ENCODE results near the gene KCMF1. TPM values are rescaled to one million over a fixed set of nuclear protein-coding genes. Genes with fewer than 3 reads are reported as not detected.

KCMF1 gene
- polyA plus RNA-seq, 1 donor: 56.8 TPM

DNA sequence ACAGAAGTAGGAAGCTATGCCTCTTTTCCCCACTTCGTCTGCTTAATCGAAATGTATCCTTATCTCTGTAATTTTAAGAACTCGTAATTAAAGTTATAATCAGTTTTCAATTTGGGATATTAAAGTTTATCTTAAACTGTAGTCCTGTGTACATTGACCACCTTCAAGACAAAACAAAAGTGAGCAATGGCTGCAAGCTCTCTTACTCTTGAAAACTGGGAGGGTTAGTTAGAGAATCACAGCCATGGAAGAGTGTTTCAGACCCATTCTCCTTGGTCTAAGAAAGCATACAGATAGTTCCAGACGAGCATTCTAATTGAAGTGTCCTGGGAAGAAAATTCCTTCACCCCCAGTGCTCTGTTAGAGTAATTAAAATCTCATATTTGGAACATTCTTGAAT is 2.0 kb downstream of the KCMF1 start:
- no peak for DNase-seq

- DNase-seq: no peak
Measured at GRCh38 chr2:84980263-84980983, 9.5 kb downstream of the KCMF1 start.

DNA sequence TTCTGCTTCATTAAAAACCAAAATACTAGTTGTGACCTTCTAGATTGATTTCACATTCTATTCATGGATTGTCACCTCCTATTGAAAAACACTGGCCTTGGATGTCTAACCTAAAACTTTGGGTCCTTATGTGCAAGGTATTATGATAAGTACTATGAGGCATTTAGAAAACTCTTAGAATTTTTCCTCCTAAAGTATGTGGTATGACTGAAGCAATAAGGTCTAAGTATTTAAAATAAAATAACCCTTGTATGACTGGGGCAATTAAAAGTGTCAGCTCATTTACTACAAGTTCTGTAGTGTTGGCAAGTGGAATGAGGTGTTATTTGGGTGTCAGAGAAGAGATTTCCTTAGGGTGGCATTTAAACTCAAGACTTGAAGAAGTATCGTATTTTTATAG is 15.1 kb downstream of the KCMF1 start:
- no peak for DNase-seq

- DNase-seq: no peak
Measured at GRCh38 chr2:84989422-84989821, 18.5 kb downstream of the KCMF1 start.

DNA sequence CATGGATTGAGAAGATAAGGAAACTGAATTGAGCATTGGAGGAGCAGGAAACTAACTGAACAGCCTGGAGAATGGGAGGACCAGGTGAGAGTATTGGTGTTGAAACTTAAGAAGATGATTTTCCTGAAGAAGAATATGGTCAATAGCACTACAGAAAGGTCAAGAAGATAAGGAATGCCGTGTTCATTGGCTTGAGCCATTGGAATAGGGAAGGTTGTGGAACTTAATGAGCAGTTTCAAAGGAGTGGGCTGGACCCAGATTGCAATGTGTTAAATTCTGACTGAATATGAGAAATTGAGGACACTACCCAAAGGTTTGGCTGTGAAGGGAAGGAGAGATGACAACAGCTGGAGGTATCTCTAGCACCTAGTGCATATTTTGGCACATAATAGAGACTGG is 19.0 kb downstream of the KCMF1 start:
- DNase-seq: no peak

DNA sequence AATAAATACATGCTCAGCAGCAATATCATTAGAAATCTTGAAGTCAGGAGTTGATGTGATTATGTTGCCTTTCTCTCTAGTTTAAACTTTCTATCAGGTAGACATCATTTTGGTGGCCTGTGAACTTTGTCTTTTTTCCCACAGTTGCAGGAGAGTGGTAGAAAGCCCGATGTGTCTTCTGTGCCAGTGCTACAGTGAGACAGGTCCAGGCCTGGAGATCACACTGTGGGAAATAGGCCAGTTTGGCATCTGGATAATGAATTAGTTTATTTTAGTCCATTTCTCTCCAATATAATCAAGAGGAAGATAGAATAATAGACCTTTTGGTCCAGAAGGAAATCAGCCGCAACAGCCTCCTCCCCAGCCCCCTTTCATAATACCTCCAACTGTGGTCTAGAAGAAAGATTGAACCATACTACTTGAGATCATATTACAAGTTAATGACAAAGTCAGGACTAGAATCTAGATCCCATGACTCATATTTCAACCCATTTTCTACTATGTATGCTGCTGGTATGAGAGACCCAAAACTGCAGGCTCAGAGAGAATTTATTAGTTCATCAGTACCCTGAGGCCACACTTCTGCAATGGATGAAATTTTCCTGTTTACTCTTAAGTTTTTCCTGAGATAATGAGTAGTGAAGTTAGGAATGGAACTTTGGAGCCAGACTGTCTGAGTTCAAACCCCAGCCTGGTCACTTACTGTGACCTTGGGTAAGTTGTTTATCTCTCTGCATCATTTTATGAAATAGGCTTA is 20.6 kb downstream of the KCMF1 start:
- DNase-seq: no peak

DNA sequence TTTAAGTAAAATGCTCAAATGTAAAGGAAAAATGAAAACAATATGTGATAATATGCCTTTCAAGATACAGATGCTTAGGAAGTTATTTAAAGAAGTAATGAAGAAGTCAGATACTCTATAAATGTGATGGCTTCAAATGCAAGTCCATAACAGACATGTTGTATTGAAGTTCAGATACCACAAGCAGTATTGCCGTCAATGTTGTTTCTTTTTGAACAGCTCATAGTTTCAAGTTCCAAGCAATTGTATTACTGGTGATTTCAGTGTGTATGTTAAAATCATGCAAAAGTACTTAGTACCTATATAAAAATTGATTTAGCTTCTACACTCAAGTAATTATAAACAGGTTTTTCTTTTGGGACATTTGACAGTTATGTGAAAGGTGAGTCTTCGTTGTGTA is 24.9 kb downstream of the KCMF1 start:
- DNase-seq: no peak

GRCh38 chr2:84996909-84997308 is 25.9 kb downstream of the KCMF1 start:
- DNase-seq: no peak

- DNase-seq: no peak
Measured at GRCh38 chr2:84999553-84999955, 28.6 kb downstream of the KCMF1 start.

GRCh38 chr2:85001595-85001994 is 30.6 kb downstream of the KCMF1 start:
- DNase-seq: no peak

DNA sequence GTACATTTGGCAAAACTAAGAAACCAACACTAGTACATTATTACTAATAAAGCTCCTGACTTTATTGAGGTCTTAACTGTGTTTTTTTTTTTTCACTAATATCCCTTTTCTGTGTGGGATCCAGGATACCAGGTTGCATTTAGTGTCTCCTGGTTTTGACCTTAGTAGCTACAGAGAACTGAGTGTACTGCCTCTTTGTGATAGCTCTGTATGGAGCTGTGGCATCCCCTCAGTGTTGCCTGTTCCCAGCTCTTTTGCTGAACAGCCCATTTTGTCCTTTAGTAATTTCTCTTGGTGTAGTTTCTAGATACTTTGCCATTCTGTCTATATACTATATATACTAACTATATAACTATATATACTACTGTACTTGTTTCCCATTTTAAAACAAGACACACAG is 31.6 kb downstream of the KCMF1 start:
- DNase-seq: no peak

DNA sequence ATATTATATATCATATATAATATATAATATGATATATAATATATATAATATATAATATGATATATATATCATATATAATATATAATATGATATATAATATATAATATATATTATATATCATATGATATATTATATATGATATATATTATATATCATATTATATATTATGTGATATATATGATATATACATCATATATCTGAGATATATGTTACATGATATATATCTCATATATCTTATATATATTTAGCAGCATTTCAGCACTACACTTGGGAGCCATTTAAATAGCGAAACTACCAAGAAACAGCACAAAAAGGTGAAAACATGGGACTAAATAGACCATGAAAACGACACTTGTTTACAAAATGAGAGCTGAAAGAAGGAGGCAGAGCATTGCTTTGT is 37.3 kb downstream of the KCMF1 start:
- DNase-seq: no peak

DNA sequence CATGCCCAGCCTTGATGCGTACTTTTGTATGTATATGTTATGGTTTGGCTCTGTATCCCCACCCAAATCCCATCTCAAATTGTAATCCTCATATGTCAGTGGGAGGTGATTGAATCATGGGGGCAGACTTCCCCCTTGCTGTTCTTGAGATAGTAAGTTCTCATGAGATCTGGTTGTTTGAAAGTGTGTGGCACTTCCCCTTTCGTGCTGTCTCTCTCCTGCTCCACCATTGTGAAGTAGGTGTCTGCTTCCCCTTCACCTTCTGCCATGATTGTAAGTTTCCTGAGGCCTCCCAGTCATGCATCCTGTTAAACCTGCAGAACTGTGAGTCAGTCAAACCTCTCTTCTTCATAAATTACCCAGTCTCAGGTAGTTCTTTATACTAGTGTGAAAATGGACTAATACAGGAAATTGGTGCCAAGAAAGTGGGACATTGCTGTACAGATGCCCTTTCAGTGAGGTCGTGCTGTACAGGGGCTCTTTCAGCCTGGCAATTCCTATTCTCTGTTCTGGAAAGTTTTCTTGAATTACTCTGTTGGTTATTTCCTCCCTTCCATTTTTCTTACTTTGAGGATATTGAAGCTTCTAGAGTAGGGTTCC is 38.2 kb downstream of the KCMF1 start:
- DNase-seq: no peak

- DNase-seq: no peak
Measured at GRCh38 chr2:85010404-85010803, 39.4 kb downstream of the KCMF1 start.

GRCh38 chr2:85011098-85011497 is 40.1 kb downstream of the KCMF1 start:
- no peak for DNase-seq

GRCh38 chr2:85011747-85012146 is 40.8 kb downstream of the KCMF1 start:
- no peak for DNase-seq

DNA sequence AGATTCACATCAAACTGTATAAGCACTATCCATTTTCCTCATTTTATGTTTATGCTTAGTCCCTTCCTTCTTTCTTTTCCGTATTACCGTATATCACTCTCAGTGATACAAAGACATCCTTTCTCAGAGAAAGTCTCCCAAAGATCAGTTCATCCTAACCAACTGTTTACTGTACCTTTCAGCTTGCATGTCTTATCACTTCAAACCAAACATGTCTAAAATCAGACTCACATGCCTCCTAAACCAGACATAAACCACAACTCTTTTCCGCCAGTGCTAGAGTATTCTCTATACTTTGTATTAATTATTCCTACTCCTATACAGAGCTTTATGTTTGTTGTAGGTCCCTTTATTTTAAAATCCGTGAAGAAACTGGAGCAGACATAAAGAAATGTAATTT is 41.5 kb downstream of the KCMF1 start:
- no peak for DNase-seq

DNA sequence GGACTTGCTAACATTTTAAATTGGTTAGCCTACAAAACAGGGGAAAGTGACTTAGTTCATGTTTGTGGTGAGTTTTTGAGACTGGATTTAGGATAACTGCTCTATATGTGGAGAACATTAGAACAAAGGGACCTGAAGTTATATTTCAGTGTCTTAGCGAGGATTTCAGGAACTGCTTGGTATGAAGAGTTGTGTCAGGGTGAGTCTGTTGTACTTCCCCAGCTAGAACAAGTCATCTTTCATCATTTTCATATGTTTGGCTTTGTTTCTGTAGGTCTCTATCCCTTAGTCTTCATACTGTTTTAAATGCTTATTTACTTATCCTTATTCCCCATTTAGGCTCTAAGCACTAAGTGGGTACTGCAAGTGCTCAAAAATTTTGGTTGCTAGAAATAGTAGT is 41.9 kb downstream of the KCMF1 start:
- DNase-seq: no peak

DNA sequence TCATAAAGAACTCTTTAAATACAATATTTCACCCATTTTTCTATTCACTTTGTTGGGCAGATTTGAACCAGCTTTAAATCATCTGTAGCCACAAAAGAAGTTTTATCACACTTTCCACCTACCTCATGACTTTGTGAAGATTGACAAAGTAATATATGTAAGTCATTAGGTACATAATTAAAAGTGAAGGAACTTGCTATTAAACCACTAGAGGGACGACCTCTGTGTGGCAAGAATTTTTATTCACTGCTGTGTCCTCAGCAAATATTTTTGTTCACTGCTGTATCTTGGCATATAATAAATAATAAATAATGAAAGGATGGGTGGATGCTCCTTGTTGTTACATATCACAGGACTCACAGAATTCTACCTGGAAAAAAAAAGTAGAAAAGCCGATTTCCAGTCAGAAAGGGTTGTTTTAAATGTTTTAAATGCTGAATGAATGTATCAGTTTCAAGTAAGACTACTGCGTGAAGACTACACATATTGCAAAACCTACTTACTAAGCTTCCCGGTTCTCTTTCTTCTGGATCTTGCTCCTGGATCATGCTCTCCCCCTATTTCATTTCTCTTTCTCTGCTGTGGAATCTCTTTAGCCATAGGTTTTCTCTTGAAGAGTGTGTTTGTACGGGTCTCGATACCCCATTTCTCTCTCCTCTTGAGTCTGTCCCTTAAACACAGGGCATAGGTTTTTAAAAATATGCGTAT is 44.8 kb downstream of the KCMF1 start:
- no peak for DNase-seq

DNA sequence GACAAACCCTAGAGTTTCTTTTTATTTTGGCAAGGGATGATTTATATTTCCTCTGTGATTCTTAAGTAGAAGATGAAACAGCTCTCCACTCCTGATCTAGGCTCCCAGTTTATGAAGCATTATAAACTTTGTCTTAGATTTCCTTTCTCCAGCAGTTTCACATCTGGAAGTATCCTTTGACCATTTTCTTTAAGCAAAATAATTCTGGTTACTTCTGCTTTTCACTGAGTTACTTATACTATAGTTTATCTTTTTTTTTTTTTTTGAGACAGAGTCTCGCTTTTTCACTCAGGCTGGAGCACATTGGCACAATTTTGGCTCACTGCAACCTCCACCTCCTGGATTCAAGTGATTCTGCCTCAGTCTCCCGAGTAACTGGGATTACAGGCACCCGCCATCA is 45.5 kb downstream of the KCMF1 start:
- peak; percentile 17 for DNase-seq

DNA sequence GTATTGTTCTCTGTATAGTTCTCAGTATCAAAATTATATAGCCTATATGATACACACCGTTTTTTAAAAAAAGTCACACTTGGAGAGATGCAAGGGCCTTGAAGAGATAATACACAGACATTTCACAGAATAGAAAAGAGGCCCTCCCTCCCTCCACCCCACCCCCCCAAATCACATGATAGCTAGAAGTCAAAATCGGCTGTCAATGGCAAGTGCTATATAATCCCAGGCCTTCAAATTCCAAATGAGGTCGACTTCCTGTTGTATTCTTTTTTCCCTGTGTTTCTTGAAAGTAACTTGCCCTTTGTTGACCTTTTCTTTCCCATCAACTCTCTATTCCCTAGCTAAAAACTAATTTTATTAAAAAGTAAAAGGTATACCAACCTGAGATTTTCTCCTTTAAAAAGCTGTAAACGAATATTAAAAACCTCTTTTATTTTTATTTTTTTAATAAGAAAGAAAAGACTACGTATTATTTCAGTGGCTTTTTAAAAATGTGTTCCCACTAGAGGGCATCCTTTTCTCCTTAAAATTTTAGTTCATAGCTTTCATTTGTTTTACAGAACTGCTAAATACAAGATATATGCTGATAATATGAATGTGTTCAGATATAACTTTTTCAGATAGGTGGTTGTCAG is 46.6 kb downstream of the KCMF1 start:
- DNase-seq: peak; percentile 17

DNA sequence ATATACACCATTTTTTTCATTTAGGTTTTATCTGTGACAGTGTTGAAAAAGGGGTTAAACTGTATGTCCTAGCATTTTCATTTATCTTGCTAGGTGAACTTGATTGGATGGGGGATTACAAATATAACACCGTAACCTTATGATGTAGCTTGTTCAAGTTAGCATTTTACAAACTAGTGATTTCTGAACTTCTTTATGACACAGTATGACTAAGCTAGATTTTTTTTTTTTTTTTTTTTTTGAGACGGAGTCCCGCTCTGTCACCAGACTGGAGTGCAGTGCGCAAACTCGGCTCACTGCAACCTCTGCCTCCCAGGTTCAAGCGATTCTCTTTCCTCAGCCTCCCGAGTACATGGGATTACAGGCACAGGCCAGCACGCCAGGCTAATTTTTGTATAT is 47.1 kb downstream of the KCMF1 start:
- DNase-seq: no peak
